Liver (tissue), 3 donors: ENCODE data around the gene RAI14.

Source experiments
- TAF1 ChIP-seq: conservative IDR thresholded peaks from 2 replicates; pipeline ENCODE4 v1.6.1; 2016; ENCODE audit warnings: antibody characterized with exemption, mild to moderate bottlenecking
- TF ChIP-seq, protein P1 (sequence below): fragments of 150-350 bp; IDR thresholded peaks from 2 replicates; pipeline ENCODE4 v1.5.1; 2017; ENCODE audit warnings: improper control_type of control experiment, low read depth, low read length; ENCODE audit not compliant: missing input control
- TF ChIP-seq, protein P2 (sequence below): IDR thresholded peaks from 2 replicates; pipeline ENCODE4 v1.6.1; 2016; ENCODE audit warnings: antibody characterized with exemption, mild to moderate bottlenecking
- donor health status: healthy.
- donor health status: healthy.

DNA sequence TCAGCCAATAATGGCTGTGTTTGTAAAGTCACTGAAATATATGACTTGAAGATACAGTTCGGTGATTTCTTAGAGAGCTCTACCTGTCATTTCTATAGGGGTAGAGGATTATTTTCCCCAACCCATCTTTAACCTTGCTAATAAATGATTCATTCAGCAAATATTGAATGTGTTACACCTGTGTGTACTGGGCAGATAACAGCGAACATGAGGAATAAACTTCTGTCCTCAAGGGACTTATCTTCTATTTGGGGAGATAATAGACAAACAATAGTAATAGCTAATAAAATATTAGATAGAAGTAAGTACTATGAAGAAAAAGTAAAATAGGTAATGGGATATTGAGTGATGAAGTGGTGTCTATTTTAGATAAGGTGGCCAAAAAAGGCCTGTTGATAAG is 192.1 kb downstream of the RAI14 start:
- TF ChIP-seq, protein P1, sequence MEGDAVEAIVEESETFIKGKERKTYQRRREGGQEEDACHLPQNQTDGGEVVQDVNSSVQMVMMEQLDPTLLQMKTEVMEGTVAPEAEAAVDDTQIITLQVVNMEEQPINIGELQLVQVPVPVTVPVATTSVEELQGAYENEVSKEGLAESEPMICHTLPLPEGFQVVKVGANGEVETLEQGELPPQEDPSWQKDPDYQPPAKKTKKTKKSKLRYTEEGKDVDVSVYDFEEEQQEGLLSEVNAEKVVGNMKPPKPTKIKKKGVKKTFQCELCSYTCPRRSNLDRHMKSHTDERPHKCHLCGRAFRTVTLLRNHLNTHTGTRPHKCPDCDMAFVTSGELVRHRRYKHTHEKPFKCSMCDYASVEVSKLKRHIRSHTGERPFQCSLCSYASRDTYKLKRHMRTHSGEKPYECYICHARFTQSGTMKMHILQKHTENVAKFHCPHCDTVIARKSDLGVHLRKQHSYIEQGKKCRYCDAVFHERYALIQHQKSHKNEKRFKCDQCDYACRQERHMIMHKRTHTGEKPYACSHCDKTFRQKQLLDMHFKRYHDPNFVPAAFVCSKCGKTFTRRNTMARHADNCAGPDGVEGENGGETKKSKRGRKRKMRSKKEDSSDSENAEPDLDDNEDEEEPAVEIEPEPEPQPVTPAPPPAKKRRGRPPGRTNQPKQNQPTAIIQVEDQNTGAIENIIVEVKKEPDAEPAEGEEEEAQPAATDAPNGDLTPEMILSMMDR: no peak
- TF ChIP-seq, protein P2, sequence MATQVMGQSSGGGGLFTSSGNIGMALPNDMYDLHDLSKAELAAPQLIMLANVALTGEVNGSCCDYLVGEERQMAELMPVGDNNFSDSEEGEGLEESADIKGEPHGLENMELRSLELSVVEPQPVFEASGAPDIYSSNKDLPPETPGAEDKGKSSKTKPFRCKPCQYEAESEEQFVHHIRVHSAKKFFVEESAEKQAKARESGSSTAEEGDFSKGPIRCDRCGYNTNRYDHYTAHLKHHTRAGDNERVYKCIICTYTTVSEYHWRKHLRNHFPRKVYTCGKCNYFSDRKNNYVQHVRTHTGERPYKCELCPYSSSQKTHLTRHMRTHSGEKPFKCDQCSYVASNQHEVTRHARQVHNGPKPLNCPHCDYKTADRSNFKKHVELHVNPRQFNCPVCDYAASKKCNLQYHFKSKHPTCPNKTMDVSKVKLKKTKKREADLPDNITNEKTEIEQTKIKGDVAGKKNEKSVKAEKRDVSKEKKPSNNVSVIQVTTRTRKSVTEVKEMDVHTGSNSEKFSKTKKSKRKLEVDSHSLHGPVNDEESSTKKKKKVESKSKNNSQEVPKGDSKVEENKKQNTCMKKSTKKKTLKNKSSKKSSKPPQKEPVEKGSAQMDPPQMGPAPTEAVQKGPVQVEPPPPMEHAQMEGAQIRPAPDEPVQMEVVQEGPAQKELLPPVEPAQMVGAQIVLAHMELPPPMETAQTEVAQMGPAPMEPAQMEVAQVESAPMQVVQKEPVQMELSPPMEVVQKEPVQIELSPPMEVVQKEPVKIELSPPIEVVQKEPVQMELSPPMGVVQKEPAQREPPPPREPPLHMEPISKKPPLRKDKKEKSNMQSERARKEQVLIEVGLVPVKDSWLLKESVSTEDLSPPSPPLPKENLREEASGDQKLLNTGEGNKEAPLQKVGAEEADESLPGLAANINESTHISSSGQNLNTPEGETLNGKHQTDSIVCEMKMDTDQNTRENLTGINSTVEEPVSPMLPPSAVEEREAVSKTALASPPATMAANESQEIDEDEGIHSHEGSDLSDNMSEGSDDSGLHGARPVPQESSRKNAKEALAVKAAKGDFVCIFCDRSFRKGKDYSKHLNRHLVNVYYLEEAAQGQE: no peak
- TF ChIP-seq TAF1: no peak
